ENCODE data around the gene NEU1. TPM values are rescaled to one million over a fixed set of nuclear protein-coding genes. Genes with fewer than 3 reads are reported as not detected.
A peak's percentile ranks its signal among the peaks of the same experiment; 100 is the strongest.

NEU1 gene
- total and polyA plus RNA-seq, 7 donors = 15.0 to 43.2 (median 33.5) TPM

DNA sequence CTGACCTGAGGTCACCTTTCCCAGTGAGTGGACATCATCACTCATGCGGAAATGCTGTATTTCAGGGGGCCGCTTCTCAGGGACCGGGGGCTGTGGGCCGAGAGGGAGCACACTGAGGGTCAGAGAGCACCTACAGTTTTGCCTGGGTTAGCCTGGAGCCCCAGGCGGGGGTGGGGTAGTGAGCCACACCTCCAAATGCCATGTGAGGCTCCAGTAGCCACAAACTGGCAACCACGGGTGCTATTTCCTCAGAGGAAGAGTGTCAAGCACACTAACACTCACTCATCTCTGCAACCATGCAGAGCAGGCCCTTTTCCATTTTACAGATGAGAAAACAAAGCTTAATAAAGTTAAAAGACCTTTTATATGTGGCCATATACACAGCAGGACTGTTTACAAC, 30.2 kb upstream of the NEU1 start:
- peaks cover 3 to 13% (median 10%) of the 10 kb centered on the region in 4 donors for H3K4me1 ChIP-seq
- WGBS, 2 donors = 82 to 85% methylated on average over 6 of the region's 6 CpGs
- intact Hi-C loops (cut with DNase I) = no loop called here
- no peak overlapping the region for H3K4me3 ChIP-seq
- H3K9me3 ChIP-seq = no peaks in the 10 kb centered on the region
- TF ChIP-seq EP300 (IDR thresholded peaks at IDR 0.05) = no peak
- TF ChIP-seq, protein P1, sequence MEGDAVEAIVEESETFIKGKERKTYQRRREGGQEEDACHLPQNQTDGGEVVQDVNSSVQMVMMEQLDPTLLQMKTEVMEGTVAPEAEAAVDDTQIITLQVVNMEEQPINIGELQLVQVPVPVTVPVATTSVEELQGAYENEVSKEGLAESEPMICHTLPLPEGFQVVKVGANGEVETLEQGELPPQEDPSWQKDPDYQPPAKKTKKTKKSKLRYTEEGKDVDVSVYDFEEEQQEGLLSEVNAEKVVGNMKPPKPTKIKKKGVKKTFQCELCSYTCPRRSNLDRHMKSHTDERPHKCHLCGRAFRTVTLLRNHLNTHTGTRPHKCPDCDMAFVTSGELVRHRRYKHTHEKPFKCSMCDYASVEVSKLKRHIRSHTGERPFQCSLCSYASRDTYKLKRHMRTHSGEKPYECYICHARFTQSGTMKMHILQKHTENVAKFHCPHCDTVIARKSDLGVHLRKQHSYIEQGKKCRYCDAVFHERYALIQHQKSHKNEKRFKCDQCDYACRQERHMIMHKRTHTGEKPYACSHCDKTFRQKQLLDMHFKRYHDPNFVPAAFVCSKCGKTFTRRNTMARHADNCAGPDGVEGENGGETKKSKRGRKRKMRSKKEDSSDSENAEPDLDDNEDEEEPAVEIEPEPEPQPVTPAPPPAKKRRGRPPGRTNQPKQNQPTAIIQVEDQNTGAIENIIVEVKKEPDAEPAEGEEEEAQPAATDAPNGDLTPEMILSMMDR (IDR thresholded peaks at IDR 0.05) = no peak
- TF ChIP-seq POLR2AphosphoS5 (IDR thresholded peaks at IDR 0.05) = no peak
- no peak for TF ChIP-seq POLR2A (IDR thresholded peaks at IDR 0.05)
- H3K36me3 ChIP-seq = peaks cover 10 to 77% (median 38%) of the 10 kb centered on the region in 4 donors
- DNase-seq = no peak
- no peak overlapping the region for H3K27ac ChIP-seq
- no peaks in the 10 kb centered on the region for H3K27me3 ChIP-seq

DNA sequence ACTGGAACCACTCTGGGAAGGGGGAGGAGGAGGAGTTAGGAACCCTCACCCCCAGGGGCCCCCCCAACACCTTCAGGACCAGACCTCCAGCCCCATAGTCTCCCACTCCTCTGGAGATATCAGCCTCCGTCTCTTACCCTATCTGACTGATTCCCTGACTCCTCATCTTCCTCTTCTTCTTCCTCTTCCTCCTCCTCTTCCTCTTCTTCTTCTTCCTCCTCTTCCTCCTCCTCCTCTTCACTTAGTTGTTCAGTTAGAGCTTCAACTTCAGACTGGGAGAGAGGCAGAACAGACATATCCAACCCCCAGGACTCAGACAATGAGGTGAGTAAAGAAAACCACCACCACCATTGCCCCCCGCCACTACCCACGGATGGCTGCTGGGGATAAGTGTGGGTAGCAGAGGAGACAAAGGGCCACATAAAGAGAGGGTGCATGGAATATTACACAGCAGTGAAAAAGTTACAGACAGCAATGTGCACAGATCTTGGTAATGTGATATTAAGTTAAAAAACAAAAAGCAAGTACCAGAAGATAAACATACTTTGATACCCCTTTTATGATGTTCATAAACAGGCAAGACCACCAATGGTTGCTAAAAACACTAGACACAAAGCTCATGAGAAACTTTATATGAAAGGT, 26.8 kb upstream of the NEU1 start:
- Histone ChIP-seq H3K36me3 (peaks cover 29 to 98% (median 60%) of the 10 kb centered on the region in 4 donors), H3K27ac (no peak overlapping the region), H3K27me3 (no peaks in the 10 kb centered on the region), H3K9me3 (no peaks in the 10 kb centered on the region), H3K4me3 (no peak overlapping the region), H3K4me1 (no peaks in the 10 kb centered on the region)
- no peak for DNase-seq
- WGBS, 2 donors = 95 to 96% methylated on average over 3 of the region's 3 CpGs
- intact Hi-C loops (cut with DNase I) = loop anchor here (2.0 kb wide), 1 partner anchor 209 kb away; the partner anchor contains the start of gene LY6G5C
- TF ChIP-seq POLR2AphosphoS5 (IDR thresholded peaks at IDR 0.05) = no peak

DNA sequence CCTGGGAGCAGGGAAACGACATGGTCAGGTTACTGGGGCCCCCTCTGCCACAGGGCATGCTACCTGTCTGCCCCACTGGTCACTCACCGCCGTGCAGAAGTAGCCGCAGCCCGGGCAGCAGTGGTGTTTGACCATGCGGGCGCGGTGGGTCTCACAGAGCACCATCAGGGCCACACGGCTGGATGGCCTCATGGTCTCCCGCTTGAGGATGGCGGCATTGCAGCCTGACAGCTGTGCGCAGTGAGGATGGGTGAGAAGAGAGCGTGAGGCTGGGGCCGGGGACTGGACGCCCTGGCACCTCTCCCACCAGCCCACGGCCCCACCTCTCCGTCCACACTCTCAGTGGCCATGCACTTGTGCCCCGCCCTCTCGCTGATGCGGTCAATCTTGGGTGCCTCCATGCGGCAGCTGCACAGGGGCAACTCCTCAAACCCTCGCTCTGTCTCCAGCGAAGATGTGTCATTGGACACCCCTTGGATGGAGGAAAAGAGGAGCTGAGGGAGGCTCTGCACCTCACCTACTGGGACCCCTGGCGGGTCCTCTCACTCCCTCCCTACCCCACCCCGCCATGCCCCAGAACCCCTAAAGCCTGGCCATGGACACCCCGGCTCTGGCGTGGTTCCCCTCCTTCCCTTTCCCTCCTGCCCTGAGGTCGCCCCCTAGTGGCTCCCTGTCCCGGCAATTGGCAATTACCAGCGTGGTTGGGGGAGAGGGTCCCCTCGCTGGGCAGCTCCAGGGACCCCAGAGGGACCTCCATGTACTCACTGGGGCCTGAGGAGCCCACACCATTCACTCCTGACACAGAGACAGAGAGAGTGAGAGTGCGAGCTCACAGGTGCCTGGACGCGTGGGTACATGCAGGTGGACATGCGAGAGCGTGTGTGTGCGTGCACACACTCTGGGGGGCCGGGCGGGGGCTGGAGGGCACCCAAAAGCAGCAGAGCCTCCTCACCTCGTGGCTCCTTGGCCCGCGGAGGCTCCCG, 25.9 kb upstream of the NEU1 start:
- TF ChIP-seq POLR2AphosphoS5 (IDR thresholded peaks at IDR 0.05) = no peak
- TF ChIP-seq, protein P1 (IDR thresholded peaks at IDR 0.05) = peak in 3 of 4 experiments; percentile 47 to 79 (median 58)
- Histone ChIP-seq H3K9me3 (no peaks in the 10 kb centered on the region), H3K27ac (no peak overlapping the region), H3K27me3 (no peaks in the 10 kb centered on the region), H3K4me1 (no peaks in the 10 kb centered on the region), H3K4me3 (no peak overlapping the region), H3K36me3 (peaks cover 38 to 98% (median 63%) of the 10 kb centered on the region in 4 donors)
- intact Hi-C loops (cut with DNase I) = loop anchor here (2.0 kb wide), 1 partner anchor 208 kb away; the partner anchor contains the start of gene LY6G5C
- no peak for DNase-seq
- 81 to 82% methylated on average over 43 of the region's 43 CpGs for WGBS, 2 donors

DNA sequence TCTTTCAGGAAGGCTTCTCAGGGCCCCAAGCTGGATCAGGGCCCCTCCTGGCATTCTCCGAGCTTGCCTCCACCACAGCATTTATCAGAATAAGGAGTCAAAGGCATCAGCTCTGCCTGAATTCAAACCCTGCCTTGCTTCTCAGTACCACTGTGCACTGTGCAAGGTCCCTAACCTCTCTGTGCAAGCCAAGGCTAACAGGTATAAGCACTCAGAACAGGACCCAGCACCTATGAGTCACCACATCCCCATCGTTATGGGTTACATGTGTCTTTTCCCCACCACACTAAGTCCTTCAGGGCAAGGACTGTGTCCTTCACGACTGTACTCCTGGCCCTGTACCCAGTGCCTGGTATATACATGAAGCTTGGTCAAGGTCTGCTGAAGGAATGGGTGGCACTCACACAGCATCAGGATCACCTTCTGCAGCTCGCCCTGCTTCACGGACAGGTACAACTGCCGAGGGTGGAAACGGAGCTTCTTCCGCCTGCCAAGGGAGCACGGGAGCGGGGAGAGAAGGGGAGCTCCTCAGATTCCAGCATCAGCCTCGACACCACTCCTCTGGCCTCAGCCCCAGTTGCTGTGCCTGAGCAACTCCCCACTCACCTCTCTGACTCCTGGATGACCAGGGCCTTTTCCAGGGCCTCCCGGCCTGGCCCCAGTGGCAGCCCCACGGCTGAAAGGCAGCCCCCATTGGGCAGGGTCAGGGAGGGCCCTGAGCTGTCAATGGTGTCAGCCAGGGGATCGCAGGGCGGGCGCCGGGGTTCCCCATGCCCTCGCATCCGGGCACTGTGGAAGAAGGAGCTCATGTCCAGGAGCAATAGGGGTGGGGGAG, 24.8 kb upstream of the NEU1 start:
- no peak for TF ChIP-seq POLR2AphosphoS5 (IDR thresholded peaks at IDR 0.05)
- TF ChIP-seq, protein P1 (IDR thresholded peaks at IDR 0.05) = no peak
- no peak for TF ChIP-seq EP300 (IDR thresholded peaks at IDR 0.05)
- no peak for TF ChIP-seq POLR2A (IDR thresholded peaks at IDR 0.05)
- no peak overlapping the region for H3K27ac ChIP-seq
- peaks cover 45 to 98% (median 65%) of the 10 kb centered on the region in 4 donors for H3K36me3 ChIP-seq
- 89 to 93% methylated on average over 19 of the region's 19 CpGs for WGBS, 2 donors
- H3K4me3 ChIP-seq = no peak overlapping the region
- H3K4me1 ChIP-seq = no peaks in the 10 kb centered on the region
- H3K27me3 ChIP-seq = no peaks in the 10 kb centered on the region
- no peak for DNase-seq
- intact Hi-C loops (cut with DNase I) = loop anchor here (2.0 kb wide), 1 partner anchor 207 kb away; the partner anchor contains the start of gene LY6G5C
- H3K9me3 ChIP-seq = no peaks in the 10 kb centered on the region
